Measurements from ENCODE around the gene EPHB2. TPM values are rescaled to one million over a fixed set of nuclear protein-coding genes. Genes with fewer than 3 reads are reported as not detected.
"Not testable (repeated sequence)": the region's sequence is repeated elsewhere in the genome, so short reads cannot be mapped to it uniquely, and the experiment has no call there.

The EPHB2 gene
- total and polyA plus RNA-seq, 2 experiments from 2014 or later: 1.0 to 5.1 TPM

- Histone ChIP-seq H3K27ac (no peak overlapping the region), H3K9me2 (ENCODE audit: insufficient read depth) (no peaks in the 10 kb centered on the region), H3K4me1 (ENCODE audit: insufficient read depth) (no peaks in the 10 kb centered on the region), H3K36me3 (ENCODE audit: low read depth) (no peaks in the 10 kb centered on the region), H3K9ac (no peak overlapping the region), H3F3A (ENCODE audit: insufficient read depth) (no peaks in the 10 kb centered on the region), H3K79me2 (ENCODE audit: insufficient read depth) (no peaks in the 10 kb centered on the region), H2AFZ (no peak overlapping the region), H3K4me2 (ENCODE audit: unreplicated experiment) (no peak overlapping the region), H3K4me3 (no peak overlapping the region), H3K9me3 (ENCODE audit: low read depth) (no peaks in the 10 kb centered on the region), H3K27me3 (replicated peaks; ENCODE audit: insufficient read depth) (peaks cover 53% of the 10 kb centered on the region), H4K20me1 (ENCODE audit: insufficient read depth) (no peaks in the 10 kb centered on the region)
- no peak for DNase-seq
- TF ChIP-seq EZH2 (IDR thresholded peaks at IDR 0.05; ENCODE audit: insufficient read depth, poor library complexity, severe bottlenecking): no peak
- TF ChIP-seq EZH2phosphoT487 (IDR thresholded peaks at IDR 0.05; ENCODE audit: insufficient read depth, low read depth): no peak
- WGBS, 2 experiments (ENCODE audit: low coverage in 1 of 2, low lambda C conversion rate in 2 of 2, missing lambda C conversion rate in 2 of 2): 29 to 40% methylated on average over 2 of the region's 2 CpGs
- in situ Hi-C loops (cut with MboI): no loop called here
Measured at GRCh38 chr1:22666412-22666811, 44.2 kb upstream of the EPHB2 start.

- WGBS, 2 experiments (ENCODE audit: low coverage in 1 of 2, low lambda C conversion rate in 2 of 2, missing lambda C conversion rate in 2 of 2): 48 to 62% methylated on average over 2 of the region's 2 CpGs
- in situ Hi-C loops (cut with MboI); H3K4me1 ChIP-seq (ENCODE audit: insufficient read depth); H3K9me2 ChIP-seq (ENCODE audit: insufficient read depth); H3K4me3 ChIP-seq; H3K27ac ChIP-seq; H3K79me2 ChIP-seq (ENCODE audit: insufficient read depth); H3K36me3 ChIP-seq (ENCODE audit: low read depth); H3F3A ChIP-seq (ENCODE audit: insufficient read depth); H3K4me2 ChIP-seq (ENCODE audit: unreplicated experiment); DNase-seq; H2AFZ ChIP-seq; H3K9ac ChIP-seq; H3K9me3 ChIP-seq (ENCODE audit: low read depth); H4K20me1 ChIP-seq (ENCODE audit: insufficient read depth): not testable (repeated sequence)
- H3K27me3 ChIP-seq (replicated peaks; ENCODE audit: insufficient read depth): peaks cover 70% of the 10 kb centered on the region
Measured at GRCh38 chr1:22668840-22669239, 41.8 kb upstream of the EPHB2 start.

- Histone ChIP-seq H3K9ac (no peak overlapping the region), H3K4me3 (no peak overlapping the region), H3K9me2 (ENCODE audit: insufficient read depth) (no peaks in the 10 kb centered on the region), H3K4me1 (ENCODE audit: insufficient read depth) (no peaks in the 10 kb centered on the region), H3K36me3 (ENCODE audit: low read depth) (no peaks in the 10 kb centered on the region), H3F3A (ENCODE audit: insufficient read depth) (no peaks in the 10 kb centered on the region), H3K27me3 (replicated peaks; ENCODE audit: insufficient read depth) (peaks cover 65% of the 10 kb centered on the region), H3K4me2 (ENCODE audit: unreplicated experiment) (no peak overlapping the region), H3K27ac (no peak overlapping the region), H4K20me1 (ENCODE audit: insufficient read depth) (no peaks in the 10 kb centered on the region), H3K9me3 (ENCODE audit: low read depth) (no peaks in the 10 kb centered on the region), H2AFZ (no peak overlapping the region), H3K79me2 (ENCODE audit: insufficient read depth) (no peaks in the 10 kb centered on the region)
- in situ Hi-C loops (cut with MboI): no loop called here
- DNase-seq: no peak
- TF ChIP-seq EZH2 (IDR thresholded peaks at IDR 0.05; ENCODE audit: insufficient read depth, poor library complexity, severe bottlenecking): no peak
- no peak for TF ChIP-seq EZH2phosphoT487 (IDR thresholded peaks at IDR 0.05; ENCODE audit: insufficient read depth, low read depth)
- WGBS, 2 experiments (ENCODE audit: low coverage in 1 of 2, low lambda C conversion rate in 2 of 2, missing lambda C conversion rate in 2 of 2): 31% methylated on average over 12 of the region's 12 CpGs
Measured at GRCh38 chr1:22670352-22670975, 40.2 kb upstream of the EPHB2 start.

- no peaks in the 10 kb centered on the region for H3K9me2 ChIP-seq (ENCODE audit: insufficient read depth)
- H3K27ac ChIP-seq: no peak overlapping the region
- no peak for DNase-seq
- H4K20me1 ChIP-seq (ENCODE audit: insufficient read depth): no peaks in the 10 kb centered on the region
- in situ Hi-C loops (cut with MboI): no loop called here
- TF ChIP-seq EZH2phosphoT487 (IDR thresholded peaks at IDR 0.05; ENCODE audit: insufficient read depth, low read depth): no peak
- TF ChIP-seq EZH2 (IDR thresholded peaks at IDR 0.05; ENCODE audit: insufficient read depth, poor library complexity, severe bottlenecking): no peak
- H3K27me3 ChIP-seq (replicated peaks; ENCODE audit: insufficient read depth): peaks cover 59% of the 10 kb centered on the region
- H3K4me1 ChIP-seq (ENCODE audit: insufficient read depth): no peaks in the 10 kb centered on the region
- 60 to 61% methylated on average over 4 of the region's 4 CpGs for WGBS, 2 experiments (ENCODE audit: low coverage in 1 of 2, low lambda C conversion rate in 2 of 2, missing lambda C conversion rate in 2 of 2)
- no peak overlapping the region for H3K4me3 ChIP-seq
- no peaks in the 10 kb centered on the region for H3K36me3 ChIP-seq (ENCODE audit: low read depth)
- H3K79me2 ChIP-seq (ENCODE audit: insufficient read depth): no peaks in the 10 kb centered on the region
- no peak overlapping the region for H3K4me2 ChIP-seq (ENCODE audit: unreplicated experiment)
- H3K9ac ChIP-seq: no peak overlapping the region
- no peaks in the 10 kb centered on the region for H3F3A ChIP-seq (ENCODE audit: insufficient read depth)
- H2AFZ ChIP-seq: no peak overlapping the region
- no peaks in the 10 kb centered on the region for H3K9me3 ChIP-seq (ENCODE audit: low read depth)
Measured at GRCh38 chr1:22671999-22672398, 38.6 kb upstream of the EPHB2 start.

Measured in GM23248 (cell line).